Endothelial cell (in vitro differentiated cells): ENCODE results near the gene CPVL. TPM values are rescaled to one million over a fixed set of nuclear protein-coding genes. Genes with fewer than 3 reads are reported as not detected.

Experiments
- DNase-seq: peaks from one replicate; pipeline ENCODE4 v3.0.0; 2021; ENCODE audit warnings: low spot score
- H3K27ac Mint-ChIP-seq: one replicate; pipeline ENCODE4 v1.8.0; 2021; ENCODE audit warnings: mixed read lengths, inconsistent platforms; ENCODE audit not compliant: unreplicated experiment
- H3K27me3 Mint-ChIP-seq: one replicate; pipeline ENCODE4 v1.8.0; 2021; ENCODE audit warnings: mild to moderate bottlenecking, moderate library complexity, mixed read lengths, inconsistent platforms; ENCODE audit not compliant: unreplicated experiment
- H3K36me3 Mint-ChIP-seq: one replicate; pipeline ENCODE4 v1.8.0; 2021; ENCODE audit warnings: mild to moderate bottlenecking, low read depth, mixed read lengths, inconsistent platforms; ENCODE audit not compliant: unreplicated experiment
- H3K4me1 Mint-ChIP-seq: one replicate; pipeline ENCODE4 v1.8.0; 2021; ENCODE audit warnings: mild to moderate bottlenecking, mixed read lengths, inconsistent platforms; ENCODE audit not compliant: unreplicated experiment
- H3K4me3 Mint-ChIP-seq: one replicate; pipeline ENCODE4 v1.8.0; 2021; ENCODE audit warnings: mild to moderate bottlenecking, mixed read lengths, inconsistent platforms; ENCODE audit not compliant: unreplicated experiment
- H3K9me3 Mint-ChIP-seq: one replicate; pipeline ENCODE4 v1.8.0; 2021; ENCODE audit warnings: mixed read lengths, inconsistent platforms; ENCODE audit not compliant: unreplicated experiment
- total RNA-seq: library from RNA; stranded (reverse); fragmentation: NEBNext Ultra II Directional; extraction: Animal tissue kit (Norgen Biotek cat#: 25700); gene quantifications from one replicate; pipeline ENCODE4 v1.2.1, GENCODE V29; 2021; ENCODE audit not compliant: unreplicated experiment
- TF ChIP-seq, protein P1 (sequence below): fragments of 200-600 bp; sonication (generic); IDR thresholded peaks from one replicate; pipeline ENCODE4 v1.5.0; 2021; ENCODE audit warnings: antibody characterized with exemption; ENCODE audit not compliant: unreplicated experiment

CPVL gene
- total RNA-seq, 1 donor from 2014 or later, result 21.8 TPM

DNA sequence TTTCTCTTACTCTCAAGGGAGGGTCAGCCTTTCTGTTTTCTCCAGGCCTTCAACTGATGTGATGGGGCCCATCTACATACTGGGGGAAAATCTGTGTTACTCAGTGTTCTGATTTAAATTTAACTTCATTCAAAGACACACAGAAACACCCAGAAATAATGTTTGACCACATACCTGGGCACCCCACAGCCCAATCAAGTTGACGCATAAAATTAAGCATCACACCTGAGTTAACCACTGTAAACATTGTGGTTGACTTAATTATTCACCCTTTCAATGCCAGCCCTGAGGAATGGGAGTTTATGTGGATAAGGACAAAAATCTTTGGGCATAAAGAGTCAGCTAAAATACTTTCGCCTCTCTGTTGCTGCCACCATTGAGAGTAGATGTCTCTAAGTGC lies 38.3 kb upstream of the CPVL start:
- peaks cover 4% of the 10 kb centered on the region for H3K4me1 Mint-ChIP-seq
- H3K27me3 Mint-ChIP-seq, result no peaks in the 10 kb centered on the region
- no peak overlapping the region for H3K4me3 Mint-ChIP-seq
- TF ChIP-seq, protein P1, sequence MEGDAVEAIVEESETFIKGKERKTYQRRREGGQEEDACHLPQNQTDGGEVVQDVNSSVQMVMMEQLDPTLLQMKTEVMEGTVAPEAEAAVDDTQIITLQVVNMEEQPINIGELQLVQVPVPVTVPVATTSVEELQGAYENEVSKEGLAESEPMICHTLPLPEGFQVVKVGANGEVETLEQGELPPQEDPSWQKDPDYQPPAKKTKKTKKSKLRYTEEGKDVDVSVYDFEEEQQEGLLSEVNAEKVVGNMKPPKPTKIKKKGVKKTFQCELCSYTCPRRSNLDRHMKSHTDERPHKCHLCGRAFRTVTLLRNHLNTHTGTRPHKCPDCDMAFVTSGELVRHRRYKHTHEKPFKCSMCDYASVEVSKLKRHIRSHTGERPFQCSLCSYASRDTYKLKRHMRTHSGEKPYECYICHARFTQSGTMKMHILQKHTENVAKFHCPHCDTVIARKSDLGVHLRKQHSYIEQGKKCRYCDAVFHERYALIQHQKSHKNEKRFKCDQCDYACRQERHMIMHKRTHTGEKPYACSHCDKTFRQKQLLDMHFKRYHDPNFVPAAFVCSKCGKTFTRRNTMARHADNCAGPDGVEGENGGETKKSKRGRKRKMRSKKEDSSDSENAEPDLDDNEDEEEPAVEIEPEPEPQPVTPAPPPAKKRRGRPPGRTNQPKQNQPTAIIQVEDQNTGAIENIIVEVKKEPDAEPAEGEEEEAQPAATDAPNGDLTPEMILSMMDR, result no peak
- H3K9me3 Mint-ChIP-seq, result no peaks in the 10 kb centered on the region
- H3K36me3 Mint-ChIP-seq, result no peaks in the 10 kb centered on the region
- no peak for DNase-seq
- no peak overlapping the region for H3K27ac Mint-ChIP-seq

DNA sequence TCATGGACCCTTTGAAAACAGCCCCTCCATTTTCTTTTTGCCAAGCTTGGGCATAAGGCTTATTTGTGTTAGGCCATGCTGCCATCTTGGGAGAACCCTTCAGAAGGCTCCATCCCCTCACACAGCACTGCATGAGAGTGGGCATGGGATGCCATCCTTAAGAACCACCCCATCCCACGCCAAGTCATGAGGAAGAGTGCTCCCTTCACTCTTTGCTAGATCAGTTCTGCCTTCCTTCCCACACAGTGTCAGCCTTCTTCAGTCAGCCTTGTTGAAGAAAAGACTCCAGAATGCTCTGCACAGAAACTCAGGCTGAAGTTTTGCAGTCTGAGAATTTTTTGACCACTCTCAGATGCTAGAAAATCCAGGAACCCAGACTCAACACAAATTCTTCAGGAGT lies 32.8 kb upstream of the CPVL start:
- no peak overlapping the region for H3K27ac Mint-ChIP-seq
- no peaks in the 10 kb centered on the region for H3K36me3 Mint-ChIP-seq
- H3K4me1 Mint-ChIP-seq, result no peaks in the 10 kb centered on the region
- H3K4me3 Mint-ChIP-seq, result no peak overlapping the region
- TF ChIP-seq, protein P1, result no peak
- H3K27me3 Mint-ChIP-seq, result peaks cover 1% of the 10 kb centered on the region
- no peaks in the 10 kb centered on the region for H3K9me3 Mint-ChIP-seq
- DNase-seq, result no peak

DNA sequence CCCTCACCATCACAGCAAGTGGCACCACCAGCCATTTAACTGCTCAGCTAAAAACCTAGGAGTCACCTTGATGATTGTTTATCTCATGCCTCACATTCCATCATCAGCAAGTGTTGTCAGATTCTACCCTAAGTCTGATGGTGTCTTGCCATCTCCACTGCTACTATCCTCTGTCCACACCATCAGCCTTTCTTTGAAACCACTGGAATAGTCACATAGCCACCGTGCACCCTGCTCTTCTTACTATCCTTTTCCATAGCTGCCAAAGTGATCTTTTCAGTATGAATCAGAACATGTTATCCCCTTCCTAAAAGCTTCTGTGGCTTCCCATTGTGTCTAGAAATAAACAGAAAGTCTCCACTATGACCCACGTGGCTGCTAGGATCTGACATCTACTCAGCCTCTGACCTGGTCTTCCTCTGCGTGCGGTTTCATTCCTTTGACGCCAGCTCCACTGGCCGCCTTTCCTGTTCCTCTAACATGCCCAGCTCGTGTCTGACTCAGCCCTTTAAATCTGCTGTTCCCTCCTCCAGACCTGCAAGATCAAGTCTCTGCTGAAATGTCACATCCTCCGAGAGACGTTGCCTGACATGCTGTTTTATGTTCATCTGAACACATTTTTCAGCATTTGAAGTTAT lies 31.7 kb upstream of the CPVL start:
- H3K4me3 Mint-ChIP-seq, result no peak overlapping the region
- DNase-seq, result no peak
- no peaks in the 10 kb centered on the region for H3K36me3 Mint-ChIP-seq
- peaks cover 1% of the 10 kb centered on the region for H3K27me3 Mint-ChIP-seq
- no peaks in the 10 kb centered on the region for H3K4me1 Mint-ChIP-seq
- H3K27ac Mint-ChIP-seq, result no peak overlapping the region
- TF ChIP-seq, protein P1, result no peak
- H3K9me3 Mint-ChIP-seq, result no peaks in the 10 kb centered on the region

DNA sequence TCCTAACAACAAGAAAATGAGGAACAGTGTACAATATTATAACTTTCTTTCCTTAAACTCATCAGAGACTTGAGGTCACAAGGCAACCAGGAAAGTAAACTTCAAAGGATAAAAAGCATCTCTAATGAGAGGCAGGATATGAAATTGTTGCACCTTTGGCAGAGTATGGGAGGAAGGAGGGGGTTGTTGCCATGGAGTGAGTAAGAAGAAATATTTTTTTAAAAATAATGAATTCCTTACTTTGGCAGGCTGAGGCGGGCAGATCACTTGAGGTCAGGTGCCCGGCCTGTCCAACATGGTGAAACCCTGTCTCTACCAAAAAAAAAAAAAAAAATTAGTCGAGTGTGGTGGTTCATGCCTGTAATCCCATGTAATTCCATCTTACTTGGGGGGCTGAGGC lies 27.1 kb upstream of the CPVL start:
- Mint-ChIP-seq H3K27ac (no peak overlapping the region), H3K9me3 (no peaks in the 10 kb centered on the region), H3K4me1 (no peaks in the 10 kb centered on the region), H3K4me3 (no peak overlapping the region), H3K36me3 (no peaks in the 10 kb centered on the region), H3K27me3 (peaks cover 1% of the 10 kb centered on the region)
- DNase-seq, result no peak
- TF ChIP-seq, protein P1, result no peak

DNA sequence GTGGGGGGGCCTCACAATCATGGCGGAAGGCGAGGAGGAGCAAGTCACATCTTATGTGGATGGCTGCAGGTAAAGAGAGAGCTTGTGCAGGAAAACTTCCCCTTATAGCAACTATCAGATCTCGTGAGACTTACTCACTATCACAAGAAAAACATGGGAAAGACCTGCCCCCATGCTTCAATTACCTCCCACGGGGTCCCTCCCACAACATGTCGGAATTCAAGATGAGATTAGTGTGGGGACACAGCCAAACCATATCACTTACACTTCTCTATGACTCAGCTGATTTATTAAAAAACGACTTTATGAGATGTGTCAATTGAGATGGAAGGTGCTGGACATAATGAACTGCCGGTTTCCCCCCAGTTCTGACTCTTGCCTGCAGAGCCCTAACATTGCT lies 24.4 kb upstream of the CPVL start:
- TF ChIP-seq, protein P1, result no peak
- Mint-ChIP-seq H3K27me3 (no peaks in the 10 kb centered on the region), H3K9me3 (no peaks in the 10 kb centered on the region), H3K27ac (no peak overlapping the region), H3K4me1 (no peaks in the 10 kb centered on the region), H3K36me3 (no peaks in the 10 kb centered on the region), H3K4me3 (no peak overlapping the region)
- DNase-seq, result no peak
